Stimulated activated CD8-positive, alpha-beta memory T cell treated with anti-CD3 and anti-CD28 coated beads, Interleukin-4, amount 100 ng/mL, for 48 hours (primary cell): Measurements from ENCODE around the gene SLC2A13.
"Not testable (repeated sequence)": the region's sequence is repeated elsewhere in the genome, so short reads cannot be mapped to it uniquely, and the experiment has no call there.

ENCODE experiments used
- DNase-seq: peaks from one replicate; pipeline ENCODE4 v3.0.0-alpha.2; 2020

SLC2A13 gene

DNA sequence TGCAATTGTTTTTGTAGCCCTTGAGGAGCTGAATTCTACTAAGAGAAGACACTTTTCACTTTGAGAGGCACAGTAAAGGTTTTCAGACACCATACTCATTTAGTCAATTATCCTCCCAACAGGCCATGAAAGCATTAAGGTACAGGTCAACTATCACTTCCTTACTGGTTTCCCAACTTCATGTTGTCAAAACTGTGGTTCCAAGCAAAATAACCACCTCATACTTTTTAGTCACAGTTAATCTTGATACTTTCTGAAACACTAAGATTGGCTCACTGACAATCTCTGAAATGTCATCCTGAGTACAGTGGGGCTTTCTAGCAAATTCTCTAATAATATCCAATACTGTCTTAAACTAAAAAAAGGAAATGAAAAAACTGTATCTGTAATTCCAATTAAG lies 71.7 kb downstream of the SLC2A13 start:
- DNase-seq = no peak

DNA sequence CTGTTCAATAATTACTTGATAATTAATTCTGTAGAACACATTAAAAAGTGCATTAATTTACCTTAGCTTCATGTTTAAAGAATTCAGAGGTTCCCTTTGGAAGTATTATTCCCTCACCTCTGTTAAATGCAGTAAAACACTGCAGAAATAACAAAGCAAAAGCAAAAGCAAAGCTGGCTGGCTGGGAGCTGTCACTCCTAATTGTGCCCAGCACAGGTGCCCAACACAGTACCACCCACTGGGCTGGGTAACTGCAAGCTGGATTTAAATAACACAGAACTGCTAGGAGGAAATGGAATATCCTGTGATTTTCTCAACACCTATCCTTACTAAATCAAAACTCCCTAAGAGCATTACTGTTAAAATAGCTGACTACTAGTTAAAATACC lies 72.6 kb downstream of the SLC2A13 start:
- no peak for DNase-seq

DNA sequence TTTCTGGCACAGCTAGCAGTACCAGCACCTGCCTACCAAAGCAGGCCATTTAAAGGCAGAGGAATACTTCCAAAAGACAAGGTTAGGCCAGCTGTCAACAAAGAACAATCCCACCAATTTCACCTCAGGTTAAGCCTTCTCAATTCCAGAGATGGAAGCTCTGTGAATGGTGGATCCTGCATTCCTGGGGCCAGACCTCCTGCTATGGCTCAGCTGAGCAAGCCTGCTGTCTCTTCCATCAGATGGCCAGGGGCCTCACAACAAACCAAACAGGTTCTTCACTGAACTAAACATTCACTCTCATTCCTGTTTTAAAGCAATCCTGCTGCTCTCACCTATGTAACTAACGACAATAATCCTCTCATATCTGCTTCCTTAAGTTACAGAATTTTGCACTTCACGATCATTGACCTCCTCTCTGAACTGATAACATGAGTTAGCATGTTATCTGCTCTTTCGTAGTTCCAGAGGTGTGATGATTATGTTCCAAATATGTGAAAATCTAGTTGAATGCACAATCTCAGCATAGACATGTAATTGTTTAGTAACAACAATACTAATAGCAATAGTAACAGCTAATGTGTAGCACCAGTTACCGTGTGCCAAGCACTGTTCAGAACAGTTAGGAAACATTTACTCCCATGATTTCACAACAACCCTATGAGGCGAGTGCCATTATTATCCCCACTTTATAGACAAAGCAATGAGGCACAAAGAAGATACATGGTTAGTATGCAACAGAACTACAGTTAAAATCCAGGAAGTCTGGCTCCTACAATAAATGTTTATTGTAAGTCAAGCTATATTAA lies 73.2 kb downstream of the SLC2A13 start:
- no peak for DNase-seq

DNA sequence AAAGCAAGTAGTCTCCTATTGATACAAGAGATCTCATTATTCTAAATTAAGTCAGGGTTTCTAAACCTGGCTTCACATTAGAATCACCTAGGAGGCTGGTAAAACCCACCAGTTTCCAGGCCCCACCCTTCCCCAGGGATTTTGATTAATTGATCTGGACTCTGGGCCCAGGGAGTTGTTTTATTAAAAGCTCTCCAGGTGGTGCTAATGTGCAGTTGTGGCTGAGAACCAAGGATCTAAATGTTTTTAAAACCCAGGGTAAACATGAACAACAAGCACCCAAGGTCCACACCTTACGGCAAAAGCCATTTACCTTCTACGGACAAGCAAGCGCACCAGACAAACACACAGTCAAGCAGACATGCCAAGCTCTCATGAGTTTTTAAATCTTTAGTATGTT lies 73.9 kb downstream of the SLC2A13 start:
- DNase-seq = no peak

DNA sequence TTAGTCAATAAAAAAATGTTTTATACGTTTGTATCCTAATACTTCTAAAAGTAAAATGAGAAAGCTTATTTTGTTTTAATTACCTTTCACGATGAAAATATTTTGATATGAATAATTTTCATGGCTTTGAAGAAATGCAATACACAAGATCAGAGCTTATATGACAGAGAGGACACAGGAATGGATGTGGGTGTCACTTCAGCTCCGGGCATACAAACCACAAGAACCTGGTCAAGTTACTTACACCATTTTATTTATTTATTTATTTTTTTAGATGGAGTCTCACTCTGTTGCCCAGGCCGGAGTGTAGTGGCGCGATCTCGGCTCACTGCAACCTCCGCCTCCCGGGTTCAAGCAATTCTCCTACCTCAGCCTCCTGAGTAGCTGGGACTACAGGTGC lies 74.9 kb downstream of the SLC2A13 start:
- not testable (repeated sequence) for DNase-seq

DNA sequence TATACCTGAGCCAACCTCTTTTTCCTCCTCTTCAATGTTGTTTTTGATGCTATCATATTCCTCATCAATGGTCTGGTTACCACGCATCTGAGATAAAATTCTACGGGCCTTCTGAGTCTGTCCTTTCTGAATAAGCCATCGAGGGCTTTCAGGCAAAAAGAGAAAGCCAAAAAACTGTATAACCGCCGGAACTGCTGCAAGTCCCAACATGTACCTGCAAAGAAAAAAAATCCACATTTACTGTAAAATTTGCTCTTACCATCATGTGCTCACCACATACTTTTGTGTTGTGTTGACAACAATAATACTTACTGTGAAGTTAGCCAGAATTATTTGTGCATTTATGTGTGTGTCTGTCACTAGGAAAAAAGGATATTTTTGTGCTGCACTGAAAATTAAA lies 77.6 kb downstream of the SLC2A13 start:
- DNase-seq = no peak

DNA sequence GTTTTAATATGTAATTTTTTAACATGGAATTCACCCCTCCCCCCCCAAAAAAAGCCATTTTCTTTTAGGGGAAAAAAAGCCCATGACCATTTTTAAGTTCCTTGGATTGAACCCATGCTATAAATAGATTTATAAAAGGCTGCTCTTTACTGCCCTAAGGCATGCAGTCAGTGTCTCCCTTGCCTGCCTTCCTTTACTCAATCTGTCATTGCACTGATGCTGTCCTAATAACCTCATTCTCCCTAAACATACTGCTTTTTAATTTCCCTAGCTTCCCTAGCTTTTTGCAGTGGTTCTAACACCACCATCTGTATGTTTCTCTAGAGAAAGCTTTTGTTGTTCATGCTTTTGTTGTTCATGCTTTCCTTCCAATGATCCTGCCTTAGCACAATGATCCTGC lies 83.0 kb downstream of the SLC2A13 start:
- DNase-seq = no peak

DNA sequence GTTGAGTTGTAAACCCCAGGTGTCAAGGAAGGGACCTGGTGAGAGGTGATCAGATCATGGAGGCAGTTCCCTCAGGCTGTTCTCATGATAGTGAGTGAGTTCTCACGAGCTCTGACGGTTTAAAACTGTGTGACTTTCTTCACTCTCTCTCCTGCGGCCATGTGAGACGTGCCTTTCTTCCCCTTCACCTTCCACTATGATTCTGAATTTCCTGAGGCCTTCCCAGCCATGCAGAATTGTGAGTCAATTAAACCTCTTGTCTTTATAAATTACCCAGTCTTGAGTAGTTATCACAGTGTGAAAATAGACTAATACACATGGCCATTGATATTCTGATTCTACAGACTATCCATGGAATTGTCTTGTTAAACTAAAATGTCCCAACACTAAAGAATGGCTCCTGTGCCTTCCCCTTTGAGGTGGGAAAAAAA lies 85.6 kb downstream of the SLC2A13 start:
- DNase-seq = no peak

DNA sequence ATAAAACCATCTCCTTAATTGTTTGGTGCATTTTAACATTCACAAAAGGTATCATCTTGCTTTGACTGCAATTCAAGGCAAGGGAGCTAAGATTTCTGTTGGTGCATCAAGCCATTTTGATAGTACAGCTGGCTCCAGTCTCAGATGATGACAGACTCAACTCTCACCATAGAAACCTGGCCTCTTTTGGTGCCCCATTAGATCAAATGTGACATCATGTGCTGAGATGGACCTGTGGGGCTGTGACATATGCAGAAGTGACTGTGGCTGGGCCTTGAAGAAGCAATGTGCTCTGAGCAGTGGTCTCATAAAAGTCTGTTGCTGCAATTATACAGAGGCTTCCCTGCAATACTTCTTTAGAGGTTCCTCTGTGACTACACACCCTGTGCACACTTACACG lies 88.4 kb downstream of the SLC2A13 start:
- no peak for DNase-seq

DNA sequence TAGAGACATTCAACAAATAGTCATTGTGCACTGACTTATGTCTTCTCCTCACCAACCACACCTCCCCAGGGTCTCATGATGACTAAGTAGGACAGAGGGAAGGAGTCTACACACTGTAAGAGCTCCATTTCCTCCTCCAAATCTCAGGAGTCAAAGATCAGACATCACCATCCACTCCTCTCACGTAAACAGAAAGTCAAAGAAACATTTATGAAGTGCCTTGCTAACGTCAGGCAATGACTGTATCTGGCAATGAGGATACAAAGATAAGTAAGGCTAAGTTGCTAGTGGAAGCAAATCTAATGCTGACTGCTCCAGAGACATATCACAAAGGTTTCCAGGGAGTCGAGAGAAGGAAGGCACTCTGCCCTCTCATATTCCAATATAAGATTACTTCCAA lies 88.9 kb downstream of the SLC2A13 start:
- DNase-seq = no peak

DNA sequence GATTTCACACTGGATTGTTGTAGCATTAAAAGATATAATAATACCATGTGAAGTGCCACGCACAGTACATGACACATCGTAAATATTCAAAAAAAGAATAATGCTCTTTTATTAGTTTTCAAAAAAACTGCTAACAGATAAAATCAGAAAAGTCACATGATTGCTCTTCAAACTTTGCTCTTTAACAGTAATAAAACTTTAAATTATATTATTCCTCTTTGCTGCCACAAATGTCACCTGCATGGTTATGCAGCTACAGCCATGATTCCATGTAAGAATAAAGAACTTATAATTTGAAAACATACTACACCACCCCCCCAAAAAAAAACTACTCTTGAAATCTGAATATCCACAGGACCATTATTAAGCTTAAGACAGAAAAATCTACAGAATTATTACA lies 90.0 kb downstream of the SLC2A13 start:
- no peak for DNase-seq

DNA sequence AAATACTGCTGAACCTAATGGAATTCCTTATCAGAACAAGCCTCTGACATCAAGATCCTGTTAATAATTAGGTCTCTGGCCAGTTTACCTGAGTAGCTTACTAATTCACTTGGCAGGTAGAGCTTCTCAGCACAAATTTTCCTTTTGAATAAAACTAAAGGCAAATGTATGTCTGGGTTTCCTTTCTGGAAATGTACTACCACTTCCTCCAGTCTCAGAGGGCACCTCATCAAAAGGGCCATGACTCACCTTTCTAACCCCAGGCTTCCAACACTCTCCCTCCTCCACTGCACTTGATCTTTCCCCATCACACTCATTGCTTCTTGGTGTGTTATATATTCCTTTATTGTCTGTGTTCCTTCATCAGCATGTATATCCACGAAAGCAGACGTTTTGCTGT lies 90.5 kb downstream of the SLC2A13 start:
- DNase-seq = no peak

DNA sequence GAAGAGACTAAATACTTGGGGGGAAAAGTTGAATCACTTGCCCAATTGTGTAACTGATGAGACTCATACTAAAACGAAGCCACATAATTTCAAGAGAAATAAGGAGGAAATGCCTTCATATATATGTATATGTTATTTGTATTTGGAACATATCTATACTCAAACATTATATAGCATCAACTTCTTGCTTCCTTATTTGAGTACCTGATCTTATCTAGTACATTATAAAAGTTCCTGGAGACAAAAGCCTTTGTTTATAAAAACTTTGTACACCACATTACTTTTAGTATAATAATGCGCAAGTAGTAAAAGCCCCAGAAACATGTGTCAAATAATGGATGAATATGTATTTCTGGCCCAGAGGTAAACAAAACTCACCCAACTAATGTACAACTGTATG lies 92.0 kb downstream of the SLC2A13 start:
- no peak for DNase-seq

DNA sequence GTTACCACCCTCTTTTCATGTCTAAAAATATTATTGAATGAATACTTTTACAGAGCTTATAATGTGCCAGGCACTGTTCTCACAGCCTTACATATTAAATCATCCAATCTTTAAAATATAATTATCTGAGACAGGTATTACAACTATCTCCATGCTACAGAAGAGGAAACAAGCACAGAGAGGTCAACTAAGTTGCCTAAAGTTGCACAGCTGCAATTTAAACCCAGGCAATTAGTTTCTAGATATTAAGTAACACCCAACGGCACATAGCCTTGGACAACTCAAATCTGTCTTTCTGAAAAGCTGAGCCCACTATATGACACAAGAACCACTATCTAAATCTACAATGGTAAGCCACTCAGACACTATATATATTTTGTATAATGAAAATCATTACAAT lies 92.6 kb downstream of the SLC2A13 start:
- no peak for DNase-seq

DNA sequence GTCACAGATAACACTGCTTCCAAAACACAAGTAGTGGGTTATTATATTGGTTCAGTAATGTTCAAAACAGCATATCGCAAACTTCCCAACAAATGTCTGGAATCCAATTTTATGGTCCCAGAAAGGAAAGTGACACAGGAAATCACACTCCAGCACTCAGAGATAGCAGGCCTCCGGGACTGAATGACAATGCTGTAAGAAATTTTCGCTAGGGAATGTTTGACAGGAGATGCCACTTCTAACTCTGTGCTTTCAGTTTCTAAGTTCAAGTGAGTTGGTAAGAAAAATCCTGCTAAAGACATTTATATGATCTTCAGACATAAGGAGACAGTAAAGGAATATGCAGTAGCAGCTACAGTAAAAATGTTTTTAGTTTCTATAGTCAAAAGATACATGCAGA lies 93.2 kb downstream of the SLC2A13 start:
- no peak for DNase-seq

DNA sequence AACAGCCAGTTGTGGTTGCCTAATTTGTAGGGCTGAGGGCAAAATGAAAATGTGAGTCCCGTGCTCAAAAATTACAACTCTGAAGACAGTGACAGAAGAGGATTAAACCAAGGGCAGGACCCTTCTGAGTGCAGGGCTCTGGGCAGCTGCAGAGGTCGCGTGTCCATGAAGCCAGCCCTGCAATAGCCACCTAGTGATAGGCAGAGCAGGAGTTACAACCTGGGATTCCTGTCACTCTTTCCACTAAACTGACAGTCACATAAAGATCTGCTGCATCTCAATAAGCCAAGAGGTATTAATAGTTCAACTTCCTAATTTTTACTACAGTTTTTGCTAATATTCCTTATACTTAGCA lies 94.1 kb downstream of the SLC2A13 start:
- no peak for DNase-seq

DNA sequence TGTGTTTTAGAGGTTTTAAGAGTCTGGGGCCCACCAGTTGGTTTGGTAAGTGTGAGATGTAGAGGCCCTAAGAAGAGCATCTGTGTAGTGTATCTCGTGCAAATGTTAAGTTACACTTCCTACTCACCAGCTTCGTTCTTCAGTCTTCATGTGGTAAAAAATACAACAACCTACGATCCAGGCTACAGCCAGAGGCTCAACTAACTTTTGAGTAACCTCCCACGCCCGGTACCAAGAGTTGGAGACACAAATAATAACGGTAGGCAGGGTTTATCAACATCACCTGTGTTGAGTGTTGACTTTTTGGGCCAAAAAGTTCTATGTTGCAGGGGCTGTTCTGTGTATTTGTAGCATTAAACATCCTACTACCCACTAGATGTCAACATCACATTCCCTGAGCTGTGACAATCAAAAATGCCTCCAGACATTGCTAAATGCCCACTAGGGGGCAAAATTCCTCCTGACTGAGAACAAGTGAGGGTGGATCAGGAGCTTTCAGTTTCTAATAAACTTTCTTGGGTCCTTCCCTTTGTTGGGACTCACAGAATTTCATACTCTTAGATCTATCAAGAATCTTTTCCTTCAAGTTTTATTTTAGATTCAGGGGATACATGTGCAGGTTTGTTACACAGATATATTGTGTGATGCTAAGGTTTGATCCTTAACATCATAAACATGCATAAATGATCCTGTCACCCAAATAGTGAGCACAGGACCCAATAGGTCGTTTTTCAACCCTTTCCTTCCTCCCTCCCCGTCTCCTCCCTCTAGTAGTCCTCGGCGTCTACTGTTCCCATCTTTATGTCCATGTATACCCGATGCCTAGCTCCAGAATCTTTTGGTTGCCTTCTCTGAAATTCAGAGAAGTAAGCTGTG lies 94.7 kb downstream of the SLC2A13 start:
- peak; percentile 56 for DNase-seq

DNA sequence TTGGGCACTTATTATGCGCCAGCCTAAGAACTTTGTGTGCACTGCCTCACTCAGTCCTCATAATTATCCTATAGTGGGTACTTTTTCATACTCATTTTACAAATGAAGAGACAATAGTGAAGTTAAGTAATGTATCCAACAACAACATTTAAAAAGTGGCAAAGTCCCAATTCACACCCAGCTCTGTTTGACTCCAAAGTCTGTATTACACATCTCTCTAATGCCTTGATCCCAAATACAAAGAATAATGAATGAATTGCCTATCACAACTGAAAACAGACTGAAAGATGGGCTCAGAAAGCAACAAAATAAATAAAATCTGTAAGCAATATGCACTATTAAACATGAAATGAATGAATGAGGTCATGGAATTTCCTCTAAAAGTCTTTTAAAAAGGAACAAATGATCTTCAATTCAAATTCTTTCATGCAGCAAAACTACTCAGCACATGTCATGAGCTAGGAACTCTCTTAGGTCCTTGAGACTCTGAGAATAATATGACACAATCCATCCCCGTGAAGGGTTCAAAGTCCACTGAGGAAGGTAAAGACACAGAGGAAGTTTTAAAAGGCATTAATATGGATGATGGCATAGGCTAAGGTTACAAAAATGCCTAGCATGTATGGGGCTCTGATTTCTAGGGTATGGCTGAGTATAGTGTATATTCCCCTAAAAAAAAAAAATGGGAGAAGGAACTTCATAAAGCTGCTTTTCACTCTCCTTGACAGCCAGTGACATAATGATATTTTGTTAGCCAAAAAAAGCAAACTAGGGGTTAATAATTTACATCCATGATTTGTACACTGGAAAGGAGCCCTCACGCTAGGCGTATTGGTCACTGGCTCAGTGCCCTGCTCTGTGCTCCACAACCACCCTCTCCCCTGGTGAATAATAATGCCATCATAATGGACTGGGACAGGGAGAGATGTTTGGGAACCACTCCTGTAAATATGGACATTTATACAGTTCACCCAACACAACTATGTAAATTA lies 103.4 kb downstream of the SLC2A13 start:
- DNase-seq = no peak

DNA sequence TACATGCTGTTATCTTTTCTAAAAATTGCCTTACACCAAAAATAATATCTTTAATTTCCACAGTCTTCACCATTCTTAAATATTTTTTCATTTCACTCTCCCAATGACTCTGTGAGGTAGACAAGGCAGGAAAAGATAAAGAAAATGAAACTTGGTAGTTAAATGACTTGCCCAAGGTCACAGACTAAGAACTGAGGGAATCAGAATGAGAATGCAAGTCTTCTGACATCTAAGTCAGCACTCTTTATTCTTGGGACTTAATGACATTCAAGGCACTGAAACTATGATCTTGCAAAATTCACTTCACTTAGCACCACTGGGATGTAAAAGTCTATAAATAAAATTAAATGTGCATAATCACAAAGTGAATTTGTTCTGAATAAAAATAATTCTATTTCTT lies 104.5 kb downstream of the SLC2A13 start:
- DNase-seq = no peak

DNA sequence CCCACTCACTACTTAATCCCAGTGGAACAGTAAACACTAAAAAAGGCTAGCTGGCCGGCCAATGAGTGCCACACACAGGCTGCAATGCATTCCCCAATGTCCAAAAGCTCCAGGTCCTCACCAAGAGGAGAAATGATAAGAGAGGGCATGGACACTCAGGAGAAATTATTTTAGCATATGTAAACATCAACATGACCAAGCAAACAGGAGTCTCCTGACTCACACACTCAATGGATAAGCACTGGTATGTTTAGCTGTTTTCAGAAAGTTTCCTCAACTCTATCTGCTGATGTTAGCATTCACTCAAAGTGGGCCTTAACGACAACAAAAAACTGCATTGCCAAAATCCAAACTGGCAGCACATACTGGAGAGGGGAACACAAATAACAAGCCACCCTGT lies 105.0 kb downstream of the SLC2A13 start:
- no peak for DNase-seq

DNA sequence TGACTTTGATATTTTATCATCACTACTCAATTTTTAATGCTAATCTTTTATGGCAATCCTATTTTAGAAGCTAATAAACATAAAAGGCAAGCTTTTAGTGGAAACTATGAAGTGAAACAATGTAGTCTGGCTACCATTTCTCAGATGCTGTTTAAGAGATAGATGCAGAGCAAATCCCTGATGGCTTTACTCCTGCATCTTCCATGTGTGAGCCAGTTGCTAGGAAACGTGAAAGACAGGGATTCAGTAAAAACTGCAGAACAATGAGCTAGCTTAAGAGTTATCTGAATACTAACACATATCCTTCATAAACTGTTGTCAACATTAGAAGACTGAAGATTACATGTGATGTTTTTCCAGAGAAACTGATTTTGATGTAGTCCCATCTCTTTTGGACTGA lies 112.6 kb downstream of the SLC2A13 start:
- DNase-seq = no peak

DNA sequence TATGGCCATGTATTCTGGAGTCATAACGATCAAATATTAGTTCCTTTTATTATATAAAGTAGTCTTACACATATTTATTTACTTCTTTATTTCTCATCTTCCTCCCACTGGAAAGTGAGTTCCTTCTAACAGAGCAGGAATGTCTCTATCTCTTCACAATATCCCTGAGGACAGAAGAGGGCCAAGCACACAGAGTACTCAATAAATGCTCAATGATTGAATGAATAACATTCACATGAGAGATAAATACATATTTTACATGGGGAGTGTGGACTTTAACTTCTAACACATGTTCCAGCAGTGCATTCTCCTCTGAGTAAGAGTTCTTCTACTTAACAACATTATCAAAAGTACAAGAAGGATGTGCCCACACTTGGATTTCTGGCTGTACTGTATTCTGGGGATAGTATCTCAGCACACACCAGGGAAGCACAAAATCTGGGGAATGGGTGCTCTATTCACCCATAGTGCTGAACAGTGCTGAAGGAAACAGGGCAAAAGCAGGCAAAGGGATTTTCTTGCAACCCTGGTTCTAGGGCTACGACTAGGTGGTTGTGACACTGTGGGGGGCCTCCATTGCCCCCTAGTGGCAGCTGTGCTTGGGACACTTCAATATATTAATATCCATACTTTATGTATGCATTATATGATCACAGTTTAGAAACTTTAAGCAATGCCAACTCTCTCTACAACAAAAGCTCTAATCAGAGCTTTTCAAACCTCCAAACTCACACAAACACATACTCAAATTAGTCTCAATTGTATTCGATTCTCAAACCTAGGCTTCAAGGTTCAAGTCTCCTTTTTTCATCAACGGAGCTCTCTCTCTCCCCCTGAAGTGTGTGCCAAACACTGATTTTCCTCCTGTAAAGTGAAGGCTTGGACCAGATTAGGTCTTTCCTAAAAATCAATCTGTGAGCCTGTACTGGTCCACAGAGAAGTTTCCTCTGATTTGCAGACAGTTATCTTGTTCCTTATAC lies 115.5 kb downstream of the SLC2A13 start:
- DNase-seq = peak; percentile 73
